HEK293T (cell line): Measurements from ENCODE around the gene C2CD3.

Source experiments
- BHLHE40 ChIP-seq: fragments of 450-650 bp; IDR thresholded peaks from 2 replicates; pipeline ENCODE4 v1.6.1; 2016; ENCODE audit warnings: mild to moderate bottlenecking, moderate library complexity, borderline replicate concordance
- CTBP1 ChIP-seq: fragments of 450-650 bp; IDR thresholded peaks from 2 replicates; pipeline ENCODE4 v1.6.1; 2016; ENCODE audit warnings: borderline replicate concordance
- ELF4 ChIP-seq: fragments of 450-650 bp; IDR thresholded peaks from 2 replicates; pipeline ENCODE4 v1.6.1; 2017; ENCODE audit warnings: antibody characterized with exemption
- FOXK2 ChIP-seq: fragments of 450-650 bp; IDR thresholded peaks from 2 replicates; pipeline ENCODE4 v1.6.1; 2016; ENCODE audit warnings: mild to moderate bottlenecking
- FOXM1 ChIP-seq: fragments of 450-650 bp; IDR thresholded peaks from 2 replicates; pipeline ENCODE4 v1.6.1; 2017; ENCODE audit warnings: mild to moderate bottlenecking, borderline replicate concordance
- LEF1 ChIP-seq: fragments of 450-650 bp; IDR thresholded peaks from 2 replicates; pipeline ENCODE4 v1.6.1; 2017; ENCODE audit warnings: mild to moderate bottlenecking, borderline replicate concordance
- PKNOX1 ChIP-seq: fragments of 450-650 bp; IDR thresholded peaks from 2 replicates; pipeline ENCODE4 v1.6.1; 2016
- SUZ12 ChIP-seq: fragments of 450-650 bp; IDR thresholded peaks from 2 replicates; pipeline ENCODE4 v1.6.1; 2016; ENCODE audit warnings: mild to moderate bottlenecking
- TARDBP ChIP-seq: fragments of 450-650 bp; IDR thresholded peaks from 2 replicates; pipeline ENCODE4 v1.6.1; 2016
- ZNF384 ChIP-seq: fragments of 450-650 bp; IDR thresholded peaks from 2 replicates; pipeline ENCODE4 v1.6.1; 2016

DNA sequence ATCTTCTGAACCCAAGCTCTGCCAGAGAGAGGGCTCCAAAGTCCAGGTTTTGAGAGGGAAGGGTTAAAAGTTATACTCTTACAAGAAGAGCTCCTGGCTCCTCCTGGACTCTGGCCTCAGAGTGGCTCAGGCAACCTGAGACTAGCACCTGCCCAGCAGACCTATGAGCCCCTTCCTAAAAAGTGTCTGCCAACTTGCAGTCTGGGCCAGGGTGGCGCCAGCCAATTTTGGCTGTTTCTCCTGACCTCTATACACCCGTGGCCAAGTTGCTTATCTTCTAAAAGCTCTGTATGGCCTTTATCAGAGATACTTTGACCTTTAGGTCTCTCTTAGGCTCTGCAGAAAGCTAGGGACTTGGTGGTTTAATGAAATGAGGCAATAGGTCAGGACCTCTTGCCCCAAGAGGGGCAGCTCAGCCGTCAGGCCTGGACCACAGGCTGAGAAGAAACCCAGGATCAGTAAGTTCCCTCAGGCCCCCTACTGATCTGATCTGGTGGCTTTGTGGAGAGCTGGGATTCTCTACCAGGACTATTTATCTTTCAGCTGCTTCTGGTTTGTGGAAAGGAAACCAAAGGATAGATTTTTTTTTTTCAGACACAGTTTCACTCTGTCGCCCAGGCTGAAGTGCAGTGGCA, 151.6 kb downstream of the C2CD3 start:
- TF ChIP-seq PKNOX1 (no peak), FOXK2 (no peak), TARDBP (no peak), FOXM1 (no peak), ELF4 (no peak), CTBP1 (no peak), BHLHE40 (no peak), SUZ12 (no peak), LEF1 (no peak), ZNF384 (no peak)
